D341Med (cell line): ENCODE data around the gene TMEM141.
A peak's percentile ranks its signal among the peaks of the same experiment; 100 is the strongest.
"Not testable (repeated sequence)": the region's sequence is repeated elsewhere in the genome, so short reads cannot be mapped to it uniquely, and the experiment has no call there.

ENCODE experiments used
- DNase-seq: peaks from one replicate; pipeline ENCODE4 v3.0.0; 2012; ENCODE audit warnings: low spot score

TMEM141 gene

DNA sequence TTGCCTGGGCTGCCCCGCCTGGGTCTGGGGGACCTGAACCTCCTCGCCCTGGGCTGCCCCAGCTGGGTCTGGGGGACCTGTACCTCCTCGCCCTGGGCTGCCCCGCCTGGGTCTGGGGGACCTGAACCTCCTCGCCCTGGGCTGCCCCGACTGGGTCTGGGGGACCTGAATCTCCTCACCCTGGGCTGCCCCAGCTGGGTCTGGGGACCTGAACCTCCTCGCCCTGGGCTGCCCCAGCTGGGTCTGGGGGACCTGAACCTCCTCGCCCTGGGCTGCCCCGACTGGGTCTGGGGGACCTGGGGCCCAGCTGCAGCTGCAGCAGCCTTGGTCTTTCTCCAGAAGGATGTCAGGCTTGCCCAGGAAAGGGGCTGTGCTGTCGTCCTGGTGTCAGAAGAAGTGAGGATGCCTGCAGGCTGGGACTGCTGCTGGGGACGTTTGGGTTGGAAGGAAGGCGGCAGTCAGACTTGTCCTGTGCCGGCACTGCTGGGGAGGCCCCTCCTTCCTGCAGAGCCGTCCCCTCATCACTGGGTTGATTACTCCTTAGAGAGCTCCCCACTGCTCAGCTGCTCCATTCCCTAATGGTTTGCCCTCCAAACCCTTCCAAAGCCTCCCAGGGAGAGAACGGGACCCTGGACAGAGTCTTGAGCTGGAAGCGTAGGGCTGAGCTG, 42.4 kb downstream of the TMEM141 start:
- not testable (repeated sequence) for DNase-seq

DNA sequence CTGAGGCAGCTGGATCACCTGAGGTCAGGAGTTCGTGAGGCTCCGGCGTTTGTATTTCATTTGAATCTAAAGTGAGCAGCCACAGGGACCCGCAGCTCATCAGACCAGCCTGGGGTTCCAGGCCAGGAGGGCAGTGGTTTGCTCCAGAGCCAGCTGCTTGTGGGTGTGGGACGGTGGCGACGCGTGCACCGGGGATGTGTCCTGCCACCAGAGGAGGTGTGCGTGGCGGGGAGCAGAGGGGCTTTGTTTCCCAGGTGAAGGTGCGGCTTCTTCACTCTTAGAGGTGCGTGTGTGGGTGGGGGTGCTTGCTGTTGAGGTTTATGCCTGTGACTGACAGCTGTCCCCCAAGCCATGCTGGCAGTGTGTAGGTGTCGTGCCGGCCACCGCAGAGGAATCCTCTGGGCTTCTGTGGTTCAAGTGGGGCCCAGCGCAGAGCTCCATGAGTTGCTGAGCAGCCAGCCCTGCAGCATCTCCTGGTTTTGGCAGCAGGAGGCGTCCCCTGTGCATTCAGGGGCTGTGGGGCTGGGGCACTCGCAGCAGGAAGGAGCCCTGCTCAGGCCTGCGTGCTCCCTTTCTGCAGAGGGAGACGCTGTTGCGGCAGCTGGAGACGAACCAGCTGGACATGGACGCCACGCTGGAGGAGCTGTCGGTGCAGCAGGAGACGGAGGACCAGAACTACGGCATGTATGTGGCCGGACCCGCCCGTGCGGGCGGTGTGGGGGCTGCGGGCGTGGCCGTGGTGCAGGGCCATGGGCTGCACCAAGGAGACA, 44.2 kb downstream of the TMEM141 start:
- DNase-seq = no peak

DNA sequence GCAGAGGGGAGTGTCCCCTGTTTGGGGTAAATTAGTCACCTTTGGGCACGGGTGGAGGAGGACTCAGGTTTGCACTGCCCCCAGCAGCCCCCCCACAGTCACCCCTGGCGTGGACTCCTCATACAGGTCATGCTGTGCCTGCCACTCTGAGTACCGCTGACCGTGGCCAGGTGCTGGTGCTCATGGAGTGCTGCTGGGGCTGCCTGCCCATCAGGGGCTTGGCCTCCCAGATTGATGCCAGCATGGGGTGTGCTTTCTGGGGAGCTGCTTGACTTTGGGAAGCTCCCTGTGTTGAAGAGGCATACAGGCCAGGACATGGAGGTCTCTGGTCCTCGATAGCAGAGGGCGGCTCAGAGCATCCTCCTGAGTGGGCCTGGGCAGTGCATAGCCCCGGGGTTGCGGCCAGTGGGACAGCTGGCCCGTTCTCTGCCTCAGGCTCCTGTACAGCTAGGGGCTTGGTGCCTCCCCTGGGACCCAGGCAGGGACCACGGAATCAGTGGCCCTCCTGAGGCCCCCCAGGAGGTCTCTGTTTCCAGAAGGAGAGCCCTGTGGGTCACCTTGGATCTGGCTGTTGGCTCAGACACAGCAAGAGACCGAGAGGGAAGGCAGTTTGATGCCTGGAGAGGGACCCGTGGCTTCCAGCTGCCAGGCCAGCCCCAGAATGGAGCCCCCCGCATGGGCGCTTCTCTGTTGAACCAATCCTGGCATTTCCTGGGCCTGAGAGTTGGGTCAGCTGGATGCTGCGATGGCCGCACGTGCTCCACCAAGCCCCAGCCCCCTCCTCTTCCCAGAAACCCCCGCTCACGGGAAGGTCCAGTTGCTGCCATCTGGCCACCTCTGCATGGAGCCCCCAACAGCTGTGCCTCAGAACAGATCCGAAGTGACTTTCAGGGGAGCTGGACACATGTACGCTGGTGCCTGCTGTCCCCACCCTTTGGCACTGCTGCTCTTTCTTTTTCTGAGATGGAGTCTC, 45.1 kb downstream of the TMEM141 start:
- no peak for DNase-seq

DNA sequence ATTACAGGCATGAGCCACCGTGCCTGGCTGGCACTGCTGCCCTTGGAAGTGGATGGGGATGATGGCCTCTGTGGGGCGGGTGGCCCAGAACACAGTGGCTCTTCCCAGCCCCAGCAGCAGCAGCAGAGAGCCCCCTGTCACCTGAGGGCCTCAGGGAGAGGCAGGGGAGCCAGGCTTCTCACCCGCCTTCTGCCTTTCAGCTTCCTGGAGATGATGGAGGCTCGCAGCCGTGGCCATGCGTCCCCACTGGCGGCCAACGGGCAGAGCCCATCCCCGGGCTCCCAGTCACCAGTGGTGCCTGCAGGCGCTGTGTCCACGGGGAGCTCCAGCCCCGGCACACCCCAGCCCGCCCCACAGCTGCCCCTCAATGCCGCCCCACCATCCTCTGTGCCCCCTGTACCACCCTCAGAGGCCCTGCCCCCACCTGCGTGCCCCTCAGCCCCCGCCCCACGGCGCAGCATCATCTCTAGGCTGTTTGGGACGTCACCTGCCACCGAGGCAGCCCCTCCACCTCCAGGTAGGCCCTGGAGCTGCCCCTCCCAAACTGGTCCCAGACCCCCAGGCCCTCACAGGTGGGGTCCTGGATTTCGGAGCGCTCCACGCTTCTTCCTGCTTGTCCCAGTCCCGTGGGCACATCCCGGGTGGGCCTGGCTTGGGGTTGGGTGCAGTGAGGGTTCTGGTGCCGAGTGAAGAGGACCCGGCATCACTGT, 46.2 kb downstream of the TMEM141 start:
- DNase-seq = no peak

DNA sequence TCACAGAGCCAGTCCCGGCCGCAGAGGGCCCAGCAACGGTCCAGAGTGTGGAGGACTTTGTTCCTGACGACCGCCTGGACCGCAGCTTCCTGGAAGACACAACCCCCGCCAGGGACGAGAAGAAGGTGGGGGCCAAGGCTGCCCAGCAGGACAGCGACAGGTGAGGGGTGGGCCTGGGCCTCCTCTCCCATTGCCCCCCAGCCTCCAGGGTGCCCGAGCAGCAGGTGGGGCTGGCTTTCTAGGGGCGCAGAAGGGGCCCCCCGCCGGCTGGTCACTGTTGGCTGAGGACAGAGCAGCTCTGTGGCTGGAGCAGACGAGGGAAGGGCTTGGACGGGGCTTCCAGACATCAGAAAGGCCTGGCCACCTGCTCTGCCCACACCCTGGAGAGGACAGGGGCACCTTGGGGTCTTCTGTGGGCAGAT, 46.7 kb downstream of the TMEM141 start:
- not testable (repeated sequence) for DNase-seq

DNA sequence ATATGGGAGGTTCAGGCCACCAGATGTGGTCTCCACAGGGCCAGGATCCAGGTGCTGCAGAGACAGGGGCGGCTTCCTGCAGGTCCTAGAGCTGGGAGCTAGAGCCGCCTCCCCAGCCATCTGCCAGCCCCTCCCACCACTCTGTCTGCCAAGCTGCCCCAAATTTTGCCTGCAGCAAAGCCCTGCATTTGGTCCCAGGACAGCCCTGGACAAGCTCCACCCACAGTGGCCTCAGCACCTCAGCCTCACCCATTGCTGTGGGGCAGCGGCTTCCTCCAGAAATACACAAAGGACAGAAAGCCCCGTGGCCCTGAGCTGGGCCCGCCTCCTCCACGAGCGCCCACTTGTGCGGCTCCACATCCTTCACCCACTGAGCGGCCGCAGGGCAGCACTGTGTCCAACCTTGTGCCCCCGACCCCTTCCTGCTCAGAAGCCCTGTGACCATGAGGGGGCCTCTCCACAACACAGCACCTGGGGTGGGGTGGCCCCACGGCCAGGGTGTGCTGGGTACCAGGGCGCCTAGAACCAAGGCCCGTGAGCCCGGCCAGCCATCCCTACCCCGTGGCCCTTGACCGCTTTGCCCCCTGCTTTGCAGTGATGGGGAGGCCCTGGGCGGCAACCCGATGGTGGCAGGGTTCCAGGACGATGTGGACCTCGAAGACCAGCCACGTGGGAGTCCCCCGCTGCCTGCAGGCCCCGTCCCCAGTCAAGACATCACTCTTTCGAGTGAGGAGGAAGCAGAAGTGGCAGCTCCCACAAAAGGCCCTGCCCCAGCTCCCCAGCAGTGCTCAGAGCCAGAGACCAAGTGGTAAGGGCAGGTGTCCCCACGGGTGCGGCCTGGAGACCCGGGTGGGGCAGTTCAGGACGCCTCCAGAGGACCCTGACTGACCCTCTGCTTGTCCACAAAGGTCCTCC, 47.4 kb downstream of the TMEM141 start:
- DNase-seq = no peak

DNA sequence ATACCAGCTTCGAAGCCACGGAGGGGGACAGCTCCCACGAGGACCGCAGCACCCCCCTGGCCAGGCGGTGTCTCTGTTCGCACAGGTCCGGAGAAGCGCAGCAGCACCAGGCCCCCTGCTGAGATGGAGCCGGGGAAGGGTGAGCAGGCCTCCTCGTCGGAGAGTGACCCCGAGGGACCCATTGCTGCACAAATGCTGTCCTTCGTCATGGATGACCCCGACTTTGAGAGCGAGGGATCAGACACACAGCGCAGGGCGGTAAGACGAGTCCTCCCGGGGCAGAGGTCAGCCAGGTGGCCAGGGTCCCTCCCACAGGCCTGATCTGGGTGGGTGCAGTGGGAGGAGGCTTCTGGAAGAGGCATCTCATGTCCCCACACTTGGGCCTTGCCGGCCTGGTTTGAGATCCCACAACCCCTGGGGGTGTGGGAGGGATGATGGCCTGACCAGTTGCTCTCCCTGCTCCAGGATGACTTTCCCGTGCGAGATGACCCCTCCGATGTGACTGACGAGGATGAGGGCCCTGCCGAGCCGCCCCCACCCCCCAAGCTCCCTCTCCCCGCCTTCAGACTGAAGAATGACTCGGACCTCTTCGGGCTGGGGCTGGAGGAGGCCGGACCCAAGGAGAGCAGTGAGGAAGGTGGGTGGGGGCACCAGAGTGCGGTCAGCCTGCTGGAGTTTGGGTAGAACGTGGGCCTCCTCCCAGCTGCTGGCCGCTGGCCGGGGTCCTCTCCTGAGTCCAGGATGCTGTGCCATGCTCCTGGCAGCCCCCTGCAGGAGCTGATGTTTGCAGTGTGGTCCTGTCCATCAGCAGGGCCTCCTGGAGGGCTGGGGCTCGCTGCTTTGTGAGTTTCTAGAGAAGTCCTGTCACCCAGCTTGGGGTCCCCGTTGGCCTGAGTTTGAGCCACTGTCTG, 48.3 kb downstream of the TMEM141 start:
- DNase-seq = no peak

DNA sequence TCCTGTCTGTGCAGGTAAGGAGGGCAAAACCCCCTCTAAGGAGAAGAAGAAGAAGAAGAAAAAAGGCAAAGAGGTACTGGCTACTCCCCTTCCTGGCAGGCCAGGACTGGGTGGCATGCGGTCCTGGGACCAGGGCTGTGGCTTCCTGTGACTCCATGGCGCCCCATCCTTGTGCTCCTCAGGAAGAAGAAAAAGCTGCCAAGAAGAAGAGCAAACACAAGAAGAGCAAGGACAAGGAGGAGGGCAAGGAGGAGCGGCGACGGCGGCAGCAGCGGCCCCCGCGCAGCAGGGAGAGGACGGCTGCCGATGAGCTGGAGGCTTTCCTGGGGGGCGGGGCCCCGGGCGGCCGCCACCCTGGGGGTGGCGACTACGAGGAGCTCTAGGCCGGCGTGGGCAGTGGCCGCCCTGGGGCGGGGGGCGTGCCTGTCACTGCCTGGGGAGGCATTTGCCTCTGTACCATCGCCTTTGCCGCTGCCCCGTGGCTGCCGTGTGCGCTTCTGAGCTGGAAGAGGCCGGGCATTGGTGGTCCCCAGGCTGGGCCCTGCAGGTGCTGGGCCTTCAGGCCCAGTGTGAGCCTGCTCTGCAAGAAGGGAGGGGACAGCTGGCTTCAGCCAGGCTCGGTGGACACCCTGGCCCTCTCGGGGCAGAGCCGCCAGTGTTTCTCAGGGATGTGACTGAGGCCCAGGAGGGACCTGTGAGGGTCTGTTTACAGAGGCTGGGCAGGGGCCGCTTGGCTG, 49.2 kb downstream of the TMEM141 start:
- no peak for DNase-seq

DNA sequence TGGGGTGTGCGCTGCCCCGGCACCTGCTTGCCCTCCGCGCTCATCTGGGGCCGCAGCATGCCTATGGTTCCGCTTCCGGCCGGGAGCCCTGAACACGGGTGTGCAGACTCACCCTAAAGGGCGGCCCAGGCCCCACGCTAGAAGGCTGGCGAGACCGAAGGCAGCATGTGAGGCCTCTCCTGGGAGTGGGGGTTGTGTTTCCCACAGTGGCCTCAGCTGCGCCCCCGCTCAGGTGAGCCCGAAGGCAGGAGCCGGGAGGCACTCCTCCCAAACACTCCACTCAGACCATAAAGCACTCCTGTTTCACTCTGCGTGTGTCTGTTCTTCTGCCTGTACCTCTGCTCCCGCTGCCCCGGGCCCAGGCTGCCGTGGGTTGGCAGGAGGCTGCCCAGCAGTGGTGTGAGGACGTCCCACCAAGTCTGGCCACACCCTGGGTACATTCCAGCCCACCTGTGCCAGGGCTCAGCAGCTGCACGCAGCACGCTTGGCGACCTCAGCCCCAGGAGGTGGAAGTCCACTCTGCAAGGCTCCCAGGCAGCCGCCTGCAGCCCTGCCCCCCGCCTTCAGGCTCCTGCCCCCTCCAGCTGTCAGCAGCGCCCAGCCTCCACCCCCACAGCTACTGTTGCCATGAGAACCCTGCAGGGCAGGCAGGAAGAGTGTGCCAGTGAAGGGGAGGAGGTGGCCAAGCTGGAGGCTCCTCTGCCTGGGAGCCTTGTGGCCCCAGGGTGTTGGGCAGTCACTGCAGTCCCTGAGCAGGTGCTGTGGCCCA, 49.9 kb downstream of the TMEM141 start:
- DNase-seq = peak; percentile 75

DNA sequence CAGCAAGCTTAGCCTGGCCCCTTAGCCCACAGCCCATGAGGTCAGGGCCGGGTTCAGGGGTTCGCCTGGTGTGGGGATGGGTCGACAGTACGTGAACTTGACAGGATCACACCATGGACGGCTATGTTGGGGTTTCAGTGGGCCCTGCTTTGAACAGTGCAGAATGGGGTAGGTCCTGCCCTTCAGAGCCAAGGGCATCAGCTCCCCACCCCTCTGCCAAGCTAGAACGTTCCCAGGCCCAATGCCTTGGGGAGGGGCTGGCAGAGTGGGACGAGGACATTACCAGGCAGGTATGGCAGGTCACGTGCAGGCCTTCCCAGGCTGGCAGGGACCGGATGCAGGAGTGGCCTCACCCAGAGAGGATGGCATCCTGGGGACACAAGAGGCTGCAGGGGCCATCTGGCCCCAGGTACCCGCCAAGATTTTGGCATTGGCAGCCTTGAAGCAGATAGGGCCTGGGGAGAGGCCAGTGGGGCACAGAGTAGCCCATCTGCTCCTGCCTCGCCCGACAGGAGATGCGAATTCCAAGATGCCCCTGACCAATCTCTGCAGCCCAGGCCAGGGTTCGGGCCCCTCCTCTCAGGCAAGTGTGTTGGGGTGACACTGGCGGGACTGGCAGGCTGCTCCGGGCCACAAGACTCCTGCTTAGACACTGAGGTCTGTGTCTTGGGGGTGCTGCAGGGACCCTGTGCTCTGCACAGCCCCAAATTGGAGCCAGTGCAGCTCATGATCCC, 50.7 kb downstream of the TMEM141 start:
- DNase-seq = not testable (repeated sequence)

DNA sequence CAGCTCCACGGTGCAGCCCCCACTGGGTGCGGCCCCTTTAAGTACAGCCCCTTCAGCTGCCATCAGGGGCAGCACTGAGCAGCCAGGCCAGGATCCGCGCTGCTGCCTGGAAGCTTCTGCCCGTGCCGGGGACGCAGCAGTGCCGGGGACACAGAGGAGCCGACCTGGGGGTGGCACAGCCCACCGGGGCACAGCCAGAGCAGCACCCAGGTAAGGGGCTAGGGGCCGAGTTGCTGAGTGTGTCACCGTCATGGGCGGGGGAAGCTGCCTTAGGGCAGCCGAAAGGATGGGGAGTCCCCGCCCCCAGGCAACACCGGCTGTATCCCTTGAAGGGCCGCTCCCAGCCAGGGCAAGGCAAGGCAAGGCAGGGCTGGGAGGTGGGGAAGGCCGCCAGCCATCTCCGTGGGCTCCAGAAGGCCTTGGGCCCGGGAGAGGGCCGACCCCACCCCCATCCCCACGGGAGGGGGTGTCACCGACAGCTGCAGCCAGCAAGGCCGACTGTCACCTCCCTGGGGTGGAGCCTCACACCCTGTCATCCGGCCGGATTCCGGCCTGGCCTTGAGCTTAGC, 51.3 kb downstream of the TMEM141 start, which contains the start of gene AJM1:
Gene AJM1, plus strand, starts transcription at position 99 of the 569 bp plus-strand sequence. CDS start 1,937 bp downstream, outside the sequence.
- peak; percentile 84 for DNase-seq
